ENCODE data around the gene GAB2.

Gene GAB2

DNA sequence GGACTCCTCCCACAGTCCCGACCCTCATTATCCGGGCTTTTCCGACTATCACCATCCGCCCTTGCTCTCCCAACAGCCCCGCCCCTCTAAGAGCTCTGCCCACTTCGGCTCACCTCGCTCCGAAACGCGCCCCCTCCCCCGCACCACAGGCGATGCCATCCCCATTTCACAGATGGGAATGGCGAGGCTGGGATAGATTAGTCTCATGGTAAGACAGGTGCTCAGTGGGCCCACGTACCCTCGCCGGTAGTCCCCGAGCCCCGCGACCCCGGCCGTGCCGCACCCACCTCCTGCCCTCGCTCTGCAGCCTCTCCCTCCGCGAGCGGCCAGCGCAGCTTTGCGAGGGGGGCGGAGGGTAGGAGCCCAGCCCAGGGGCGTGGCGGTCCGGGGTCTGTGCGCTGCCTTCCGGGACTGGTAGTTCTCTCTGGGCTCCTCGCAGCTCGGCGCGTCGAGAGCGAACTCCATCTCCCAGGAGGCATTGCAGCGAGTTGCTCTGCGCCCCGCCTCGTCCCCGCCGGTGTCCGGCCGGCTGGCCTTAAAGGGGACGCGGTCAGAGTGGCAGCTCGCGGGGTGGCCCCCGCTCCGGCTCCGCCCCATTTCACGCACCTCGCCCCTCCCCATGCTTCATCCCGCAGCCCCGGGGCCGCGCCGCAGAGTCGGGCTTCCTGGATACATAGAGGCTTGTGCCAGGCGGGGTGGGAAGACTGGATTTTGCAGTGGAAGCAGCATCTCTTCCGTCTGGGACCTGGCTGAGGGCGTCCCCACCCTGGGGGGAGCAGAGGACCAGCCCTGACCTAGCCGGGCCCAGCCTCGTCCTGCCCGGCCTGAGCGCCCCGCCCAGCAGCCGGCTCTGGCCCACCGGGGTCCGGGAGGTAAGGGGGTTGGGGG lies 229.1 kb downstream of the GAB2 start, which contains the start of the genes KCTD21 and USP35:
Gene KCTD21 (minus strand): TSS at position 341 of the 888 bp plus-strand sequence. CDS start 14,072 bp downstream, outside the sequence.
Gene USP35 (plus strand): TSS at position 634 of the 888 bp plus-strand sequence. CDS start 7,327 bp downstream, outside the sequence.
- TF ChIP-seq, protein P1, sequence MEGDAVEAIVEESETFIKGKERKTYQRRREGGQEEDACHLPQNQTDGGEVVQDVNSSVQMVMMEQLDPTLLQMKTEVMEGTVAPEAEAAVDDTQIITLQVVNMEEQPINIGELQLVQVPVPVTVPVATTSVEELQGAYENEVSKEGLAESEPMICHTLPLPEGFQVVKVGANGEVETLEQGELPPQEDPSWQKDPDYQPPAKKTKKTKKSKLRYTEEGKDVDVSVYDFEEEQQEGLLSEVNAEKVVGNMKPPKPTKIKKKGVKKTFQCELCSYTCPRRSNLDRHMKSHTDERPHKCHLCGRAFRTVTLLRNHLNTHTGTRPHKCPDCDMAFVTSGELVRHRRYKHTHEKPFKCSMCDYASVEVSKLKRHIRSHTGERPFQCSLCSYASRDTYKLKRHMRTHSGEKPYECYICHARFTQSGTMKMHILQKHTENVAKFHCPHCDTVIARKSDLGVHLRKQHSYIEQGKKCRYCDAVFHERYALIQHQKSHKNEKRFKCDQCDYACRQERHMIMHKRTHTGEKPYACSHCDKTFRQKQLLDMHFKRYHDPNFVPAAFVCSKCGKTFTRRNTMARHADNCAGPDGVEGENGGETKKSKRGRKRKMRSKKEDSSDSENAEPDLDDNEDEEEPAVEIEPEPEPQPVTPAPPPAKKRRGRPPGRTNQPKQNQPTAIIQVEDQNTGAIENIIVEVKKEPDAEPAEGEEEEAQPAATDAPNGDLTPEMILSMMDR (IDR thresholded peaks at IDR 0.05; ENCODE audit: low read depth, low read length), result no peak
- DNase-seq (ENCODE audit: low read depth in 2 of 2), result peak; percentile 97 to 98

DNA sequence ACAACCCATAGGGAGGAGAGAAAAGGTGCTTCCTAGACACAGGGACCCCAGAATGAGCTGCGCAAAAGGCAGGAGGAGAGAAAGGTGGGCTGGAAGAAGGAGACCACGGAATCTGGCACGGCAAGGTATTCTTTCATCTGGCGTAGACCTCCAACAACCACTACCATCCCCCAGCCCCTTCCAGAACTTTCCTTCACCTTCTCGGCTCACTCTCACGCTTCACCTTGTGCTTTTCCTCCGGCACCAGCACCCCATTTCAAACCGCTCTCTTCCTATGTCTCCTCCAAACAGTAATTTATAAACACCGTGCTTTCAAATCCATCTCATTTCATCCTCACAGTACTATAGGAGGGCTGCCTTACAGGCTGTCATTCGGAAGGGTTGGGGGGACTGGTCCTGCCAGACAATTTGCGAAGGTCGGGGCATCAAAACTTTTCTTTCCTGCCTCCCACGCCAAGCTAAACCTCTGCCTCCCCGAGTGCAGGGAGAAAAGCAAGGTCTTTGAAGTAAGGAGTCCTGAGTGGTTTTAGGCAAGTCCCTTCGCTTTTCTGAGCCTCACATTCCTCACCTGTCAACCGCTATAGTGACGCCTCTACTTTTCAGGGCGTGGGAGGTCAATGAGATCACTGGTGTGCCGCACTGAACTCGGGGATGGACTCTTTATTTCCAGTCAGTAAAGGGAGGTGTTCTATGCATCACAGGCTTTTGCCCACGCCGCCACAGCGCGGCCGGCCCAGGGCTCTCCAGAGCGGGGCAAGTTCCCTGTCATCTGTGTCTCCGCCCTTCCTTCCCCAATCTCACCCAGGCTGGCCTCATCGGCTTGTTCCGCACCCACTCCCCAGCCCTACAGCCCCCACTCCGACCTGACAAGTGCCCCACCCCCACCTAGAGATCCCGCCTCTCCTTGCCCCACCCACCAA lies 230.0 kb downstream of the GAB2 start:
- no peak for DNase-seq (ENCODE audit: low read depth in 2 of 2)
- TF ChIP-seq, protein P1 (IDR thresholded peaks at IDR 0.05; ENCODE audit: low read depth, low read length), result no peak
- H3K4me3 ChIP-seq (replicated peaks in 1 of 2; ENCODE audit: low read depth in 2 of 2, low read length in 2 of 2), result peak overlapping the region; percentile 86 to 94

More for the DNA sequence above, 229.1 kb downstream of the GAB2 start, which contains the start of the genes KCTD21 and USP35:
- peak within 1 kb of the TSS; percentile 86 to 94 for H3K4me3 ChIP-seq (replicated peaks in 1 of 2; ENCODE audit: low read depth in 2 of 2, low read length in 2 of 2)

DNA sequence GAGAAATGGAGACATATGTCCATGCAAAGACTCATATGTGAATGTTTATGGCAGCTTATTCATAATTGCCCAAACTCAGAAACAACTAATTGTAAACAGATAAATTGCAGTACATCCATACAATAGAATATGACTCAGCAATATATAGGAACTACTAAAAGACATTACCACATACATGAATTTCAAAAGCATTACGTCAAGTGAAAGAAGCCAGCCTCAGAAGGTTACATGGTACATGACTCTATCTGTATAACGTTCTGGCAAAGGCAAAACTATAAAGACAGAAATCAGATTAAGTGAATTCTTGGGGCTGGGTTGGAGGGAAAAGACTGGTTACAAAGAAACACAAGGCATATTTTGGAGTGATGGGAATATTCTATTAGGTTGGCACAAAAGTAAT lies 236.4 kb downstream of the GAB2 start:
- H3K4me3 ChIP-seq (replicated peaks in 1 of 2; ENCODE audit: low read depth in 2 of 2, low read length in 2 of 2), result no peak overlapping the region
- TF ChIP-seq, protein P1 (IDR thresholded peaks at IDR 0.05; ENCODE audit: low read depth, low read length), result no peak
- DNase-seq (ENCODE audit: low read depth in 2 of 2), result peak; percentile 39 to 63

DNA sequence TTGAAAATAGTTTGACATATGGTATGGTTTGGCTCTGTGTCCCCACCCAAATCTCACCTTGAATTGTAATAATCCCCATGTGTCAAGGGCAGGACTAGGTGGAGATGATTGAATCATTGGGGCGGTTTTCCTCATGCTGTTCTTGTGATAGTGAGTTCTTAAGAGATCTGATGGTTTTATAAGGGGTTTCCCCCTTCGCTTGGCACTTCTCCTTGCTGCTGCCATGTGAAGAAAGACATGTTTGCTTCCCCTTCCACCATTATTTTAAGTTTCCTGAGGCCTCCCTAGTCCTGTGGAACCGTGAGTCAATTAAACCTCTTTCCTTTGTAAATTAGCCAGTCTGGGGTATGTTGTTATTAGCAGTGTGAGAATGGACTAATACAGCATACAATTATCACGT lies 236.9 kb downstream of the GAB2 start:
- DNase-seq (ENCODE audit: low read depth in 2 of 2), result no peak
- H3K4me3 ChIP-seq (replicated peaks in 1 of 2; ENCODE audit: low read depth in 2 of 2, low read length in 2 of 2), result no peak overlapping the region
- TF ChIP-seq, protein P1 (IDR thresholded peaks at IDR 0.05; ENCODE audit: low read depth, low read length), result no peak

DNA sequence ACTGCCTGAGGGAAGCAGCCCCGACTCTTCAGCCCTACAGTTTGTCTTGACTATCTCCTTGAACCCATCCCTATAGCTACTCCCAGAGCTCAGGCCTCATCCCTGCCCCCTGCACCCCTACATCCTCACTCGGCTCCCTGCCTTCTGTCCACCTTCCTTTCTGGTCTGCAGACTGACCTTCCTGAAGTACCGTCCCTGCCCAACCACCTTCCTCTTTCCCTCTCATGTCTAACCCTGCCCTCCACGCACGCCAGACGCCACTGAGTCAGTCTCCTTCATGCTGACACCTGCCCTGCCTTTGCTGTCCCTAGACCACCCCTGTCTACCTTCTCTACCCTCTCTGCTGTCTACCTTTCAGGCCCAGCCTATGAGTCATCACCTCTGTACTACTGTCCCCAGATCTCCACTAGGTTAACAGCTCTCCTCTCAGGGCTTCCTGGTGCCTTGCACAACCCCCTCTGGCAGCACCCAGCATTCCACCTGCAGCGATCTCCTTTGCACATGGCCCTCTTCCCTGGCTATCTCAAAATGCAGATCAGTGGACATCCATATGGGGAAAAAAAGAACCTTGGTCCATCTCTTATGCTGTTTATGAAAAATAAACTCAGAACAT lies 238.1 kb downstream of the GAB2 start:
- TF ChIP-seq, protein P1 (IDR thresholded peaks at IDR 0.05; ENCODE audit: low read depth, low read length), result no peak
- no peak for DNase-seq (ENCODE audit: low read depth in 2 of 2)
- no peak overlapping the region for H3K4me3 ChIP-seq (replicated peaks in 1 of 2; ENCODE audit: low read depth in 2 of 2, low read length in 2 of 2)

DNA sequence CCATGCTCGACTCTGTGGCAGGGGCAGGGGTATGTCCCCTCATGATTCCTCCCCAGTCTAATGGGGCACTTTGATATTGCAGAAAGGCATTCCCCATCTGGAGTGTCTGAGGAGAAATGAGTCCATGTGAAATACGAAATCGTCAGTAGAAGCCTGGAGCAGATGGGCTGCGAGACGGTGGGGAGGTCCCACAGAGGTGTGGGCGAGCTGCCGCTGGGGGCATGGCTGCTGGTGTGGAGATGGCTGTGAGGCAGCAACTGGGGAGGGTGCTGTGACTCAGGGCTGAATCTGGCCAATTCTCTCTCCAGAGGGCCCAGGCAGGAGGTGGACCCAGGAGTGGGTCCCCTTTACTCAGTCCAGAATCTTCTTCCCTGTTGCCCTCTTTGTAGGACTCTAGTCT lies 240.4 kb downstream of the GAB2 start:
- DNase-seq (ENCODE audit: low read depth in 2 of 2), result no peak
- TF ChIP-seq, protein P1 (IDR thresholded peaks at IDR 0.05; ENCODE audit: low read depth, low read length), result no peak
- no peak overlapping the region for H3K4me3 ChIP-seq (replicated peaks in 1 of 2; ENCODE audit: low read depth in 2 of 2, low read length in 2 of 2)

Measured in cardiac fibroblast (primary cell).